ENCODE data around the gene SETD4.
A peak's percentile ranks its signal among the peaks of the same experiment; 100 is the strongest.

DNA sequence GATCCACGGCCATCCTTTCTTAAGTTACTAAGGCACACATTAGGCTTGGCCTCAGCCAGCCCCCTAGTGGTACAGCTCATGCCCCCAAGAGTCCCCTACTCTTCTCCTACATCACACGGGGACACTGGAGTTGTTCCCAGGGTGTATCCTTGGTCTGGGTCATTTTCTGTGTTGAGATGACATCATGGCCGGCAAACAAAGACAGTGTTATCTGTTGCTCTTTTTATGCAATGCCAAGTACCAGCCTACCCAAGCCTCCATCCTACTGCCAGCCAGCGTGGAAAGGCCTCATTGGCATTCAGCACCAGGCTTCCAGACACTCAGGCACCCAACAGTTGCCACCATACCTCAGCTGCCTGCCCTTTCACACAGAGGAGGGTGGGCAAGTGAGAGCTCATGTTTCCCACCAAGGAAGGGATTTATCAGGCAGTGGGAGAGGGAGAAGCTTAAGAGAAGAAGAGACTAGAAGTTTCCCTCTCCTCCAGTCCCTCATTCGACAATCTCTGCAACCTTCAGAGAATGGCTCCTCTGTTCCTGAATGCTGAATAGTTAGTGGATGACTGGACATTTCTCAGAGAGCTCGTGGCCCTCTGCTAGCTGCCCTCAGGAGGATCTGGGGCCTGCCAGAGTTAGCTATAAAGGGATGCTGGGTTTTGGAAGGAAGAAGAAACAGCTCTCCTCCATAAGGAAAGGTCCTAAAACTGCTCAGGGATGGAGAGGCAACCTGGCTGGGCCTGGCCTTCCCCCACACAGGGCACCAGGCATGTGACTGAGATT lies 27.2 kb upstream of the SETD4 start:
- no peak for TF ChIP-seq SIN3A (IDR thresholded peaks at IDR 0.05; ENCODE audit: low read depth)
- TF ChIP-seq, protein P1, sequence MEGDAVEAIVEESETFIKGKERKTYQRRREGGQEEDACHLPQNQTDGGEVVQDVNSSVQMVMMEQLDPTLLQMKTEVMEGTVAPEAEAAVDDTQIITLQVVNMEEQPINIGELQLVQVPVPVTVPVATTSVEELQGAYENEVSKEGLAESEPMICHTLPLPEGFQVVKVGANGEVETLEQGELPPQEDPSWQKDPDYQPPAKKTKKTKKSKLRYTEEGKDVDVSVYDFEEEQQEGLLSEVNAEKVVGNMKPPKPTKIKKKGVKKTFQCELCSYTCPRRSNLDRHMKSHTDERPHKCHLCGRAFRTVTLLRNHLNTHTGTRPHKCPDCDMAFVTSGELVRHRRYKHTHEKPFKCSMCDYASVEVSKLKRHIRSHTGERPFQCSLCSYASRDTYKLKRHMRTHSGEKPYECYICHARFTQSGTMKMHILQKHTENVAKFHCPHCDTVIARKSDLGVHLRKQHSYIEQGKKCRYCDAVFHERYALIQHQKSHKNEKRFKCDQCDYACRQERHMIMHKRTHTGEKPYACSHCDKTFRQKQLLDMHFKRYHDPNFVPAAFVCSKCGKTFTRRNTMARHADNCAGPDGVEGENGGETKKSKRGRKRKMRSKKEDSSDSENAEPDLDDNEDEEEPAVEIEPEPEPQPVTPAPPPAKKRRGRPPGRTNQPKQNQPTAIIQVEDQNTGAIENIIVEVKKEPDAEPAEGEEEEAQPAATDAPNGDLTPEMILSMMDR (IDR thresholded peaks at IDR 0.05 in 2 of 3, conservative IDR thresholded peaks at IDR 0.05 in 1 of 3; ENCODE audit: borderline replicate concordance in 1 of 3, insufficient read depth in 1 of 3, low read depth in 2 of 3, low read length in 2 of 3): peak in 2 of 3 experiments; percentile 16 to 36; a peak in 2 of 6 replicates
